Measurements from ENCODE around the gene IRAK4. TPM values are rescaled to one million over a fixed set of nuclear protein-coding genes. Genes with fewer than 3 reads are reported as not detected.

Gene IRAK4
- total and polyA plus RNA-seq, 2 experiments from 2014 or later: 5.1 to 15.9 TPM

DNA sequence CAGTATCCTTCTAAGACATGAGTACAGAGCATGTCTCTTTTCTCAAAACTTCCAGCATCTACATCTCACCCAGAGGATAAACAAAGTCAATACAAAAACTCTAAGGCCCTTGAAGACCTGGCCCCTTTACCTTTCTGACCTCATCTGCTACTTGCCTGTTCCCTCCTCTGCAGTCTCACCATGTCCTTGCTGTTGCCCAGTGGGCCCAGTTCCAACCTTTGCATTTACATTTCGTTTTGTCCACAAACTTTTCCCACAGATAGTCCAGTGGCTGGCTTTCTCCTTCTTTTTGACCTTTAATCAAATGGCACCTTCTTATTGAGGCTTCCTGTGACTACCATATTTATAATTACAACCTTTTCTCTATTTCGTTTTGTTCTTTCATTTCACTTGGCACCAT is 1.6 kb downstream of the IRAK4 start:
- Histone ChIP-seq H2AFZ (no peak overlapping the region), H3K9me3 (ENCODE audit: low read depth) (no peaks in the 10 kb centered on the region), H3K27me3 (no peaks in the 10 kb centered on the region), H3K4me2 (peak overlapping the region; percentile 80), H4K20me1 (ENCODE audit: insufficient read depth, poor library complexity, severe bottlenecking) (no peaks in the 10 kb centered on the region), H3K79me2 (peaks cover 31% of the 10 kb centered on the region), H3K4me3 (no peak overlapping the region), H3K4me1 (ENCODE audit: insufficient read depth) (peaks cover 17% of the 10 kb centered on the region), H3K36me3 (replicated peaks; ENCODE audit: insufficient read depth, low read depth) (no peaks in the 10 kb centered on the region), H3K9me2 (replicated peaks; ENCODE audit: insufficient read depth) (no peaks in the 10 kb centered on the region), H3K27ac (no peak overlapping the region)
- TF ChIP-seq EZH2 (IDR thresholded peaks at IDR 0.05; ENCODE audit: borderline replicate concordance) (no peak), EZH2phosphoT487 (IDR thresholded peaks at IDR 0.05; ENCODE audit: low read depth, severe bottlenecking, unreplicated experiment) (no peak)
- TF ChIP-seq, protein P1, sequence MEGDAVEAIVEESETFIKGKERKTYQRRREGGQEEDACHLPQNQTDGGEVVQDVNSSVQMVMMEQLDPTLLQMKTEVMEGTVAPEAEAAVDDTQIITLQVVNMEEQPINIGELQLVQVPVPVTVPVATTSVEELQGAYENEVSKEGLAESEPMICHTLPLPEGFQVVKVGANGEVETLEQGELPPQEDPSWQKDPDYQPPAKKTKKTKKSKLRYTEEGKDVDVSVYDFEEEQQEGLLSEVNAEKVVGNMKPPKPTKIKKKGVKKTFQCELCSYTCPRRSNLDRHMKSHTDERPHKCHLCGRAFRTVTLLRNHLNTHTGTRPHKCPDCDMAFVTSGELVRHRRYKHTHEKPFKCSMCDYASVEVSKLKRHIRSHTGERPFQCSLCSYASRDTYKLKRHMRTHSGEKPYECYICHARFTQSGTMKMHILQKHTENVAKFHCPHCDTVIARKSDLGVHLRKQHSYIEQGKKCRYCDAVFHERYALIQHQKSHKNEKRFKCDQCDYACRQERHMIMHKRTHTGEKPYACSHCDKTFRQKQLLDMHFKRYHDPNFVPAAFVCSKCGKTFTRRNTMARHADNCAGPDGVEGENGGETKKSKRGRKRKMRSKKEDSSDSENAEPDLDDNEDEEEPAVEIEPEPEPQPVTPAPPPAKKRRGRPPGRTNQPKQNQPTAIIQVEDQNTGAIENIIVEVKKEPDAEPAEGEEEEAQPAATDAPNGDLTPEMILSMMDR (IDR thresholded peaks at IDR 0.05; ENCODE audit: poor library complexity): no peak
- DNase-seq (ENCODE audit: low spot score): no peak
- 84% methylated on average over 2 of the region's 2 CpGs for WGBS (ENCODE audit: low lambda C conversion rate, missing lambda C conversion rate)

DNA sequence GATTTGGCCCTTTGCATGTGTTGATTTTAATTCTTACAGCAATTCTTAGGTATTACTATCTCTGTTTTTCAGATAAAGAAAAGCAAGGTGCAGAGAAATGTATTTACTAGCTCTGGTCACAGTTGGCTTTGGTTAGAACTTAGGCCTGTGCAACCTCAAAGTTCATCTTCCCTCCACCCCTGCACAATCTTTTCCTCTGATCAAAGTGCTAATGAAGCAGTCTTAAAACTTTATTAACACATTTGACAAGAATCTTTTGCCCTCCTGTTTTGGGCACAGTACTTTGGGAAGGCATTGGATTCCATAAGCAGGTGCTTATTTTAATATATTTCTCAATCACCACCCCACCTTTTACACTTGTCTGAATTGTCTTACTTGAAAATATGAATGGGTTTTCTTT is 2.7 kb downstream of the IRAK4 start:
- peaks cover 17% of the 10 kb centered on the region for H3K4me1 ChIP-seq (ENCODE audit: insufficient read depth)

DNA sequence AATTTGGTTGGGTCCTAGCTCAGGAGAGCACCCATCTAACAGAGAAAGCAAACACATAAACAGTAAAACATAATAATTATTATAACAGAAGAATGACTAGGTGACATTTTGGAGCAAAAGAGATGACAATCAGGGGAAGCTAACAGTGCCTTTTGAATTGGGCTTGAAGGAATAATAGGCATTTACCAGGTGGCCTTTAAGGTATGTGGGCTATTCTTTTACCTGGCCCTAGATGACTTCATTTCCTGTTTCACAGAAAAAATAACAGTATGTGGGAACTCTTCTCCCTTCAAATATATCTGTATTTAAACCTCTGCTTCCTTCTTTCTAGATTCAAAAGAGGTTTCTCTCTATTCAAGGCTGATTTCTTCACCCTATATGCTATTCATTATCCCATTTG is 3.8 kb downstream of the IRAK4 start:
- H3K27ac ChIP-seq: no peak overlapping the region
- H3K4me1 ChIP-seq (ENCODE audit: insufficient read depth): peaks cover 15% of the 10 kb centered on the region
- H3K4me2 ChIP-seq: no peak overlapping the region
- TF ChIP-seq, protein P1 (IDR thresholded peaks at IDR 0.05; ENCODE audit: poor library complexity): no peak
- TF ChIP-seq EZH2 (IDR thresholded peaks at IDR 0.05; ENCODE audit: borderline replicate concordance): no peak
- TF ChIP-seq EZH2phosphoT487 (IDR thresholded peaks at IDR 0.05; ENCODE audit: low read depth, severe bottlenecking, unreplicated experiment): no peak
- DNase-seq (ENCODE audit: low spot score): no peak
- peaks cover 18% of the 10 kb centered on the region for H3K79me2 ChIP-seq
- no peaks in the 10 kb centered on the region for H3K36me3 ChIP-seq (replicated peaks; ENCODE audit: insufficient read depth, low read depth)
- H2AFZ ChIP-seq: no peak overlapping the region
- H3K27me3 ChIP-seq: no peaks in the 10 kb centered on the region
- no peaks in the 10 kb centered on the region for H3K9me2 ChIP-seq (replicated peaks; ENCODE audit: insufficient read depth)
- no peak overlapping the region for H3K4me3 ChIP-seq
- H3K9me3 ChIP-seq (ENCODE audit: low read depth): no peaks in the 10 kb centered on the region
- no peaks in the 10 kb centered on the region for H4K20me1 ChIP-seq (ENCODE audit: insufficient read depth, poor library complexity, severe bottlenecking)

More for the DNA sequence above, 2.7 kb downstream of the IRAK4 start:
- Histone ChIP-seq H4K20me1 (ENCODE audit: insufficient read depth, poor library complexity, severe bottlenecking) (no peaks in the 10 kb centered on the region), H3K27ac (no peak overlapping the region), H3K4me3 (no peak overlapping the region), H3K9me3 (ENCODE audit: low read depth) (no peaks in the 10 kb centered on the region), H3K36me3 (replicated peaks; ENCODE audit: insufficient read depth, low read depth) (no peaks in the 10 kb centered on the region), H3K79me2 (peaks cover 28% of the 10 kb centered on the region), H3K27me3 (no peaks in the 10 kb centered on the region), H2AFZ (no peak overlapping the region), H3K4me2 (peak overlapping the region; percentile 80), H3K9me2 (replicated peaks; ENCODE audit: insufficient read depth) (no peaks in the 10 kb centered on the region)
- no peak for TF ChIP-seq EZH2phosphoT487 (IDR thresholded peaks at IDR 0.05; ENCODE audit: low read depth, severe bottlenecking, unreplicated experiment)
- TF ChIP-seq, protein P1 (IDR thresholded peaks at IDR 0.05; ENCODE audit: poor library complexity): no peak
- TF ChIP-seq EZH2 (IDR thresholded peaks at IDR 0.05; ENCODE audit: borderline replicate concordance): no peak
- DNase-seq (ENCODE audit: low spot score): no peak

DNA sequence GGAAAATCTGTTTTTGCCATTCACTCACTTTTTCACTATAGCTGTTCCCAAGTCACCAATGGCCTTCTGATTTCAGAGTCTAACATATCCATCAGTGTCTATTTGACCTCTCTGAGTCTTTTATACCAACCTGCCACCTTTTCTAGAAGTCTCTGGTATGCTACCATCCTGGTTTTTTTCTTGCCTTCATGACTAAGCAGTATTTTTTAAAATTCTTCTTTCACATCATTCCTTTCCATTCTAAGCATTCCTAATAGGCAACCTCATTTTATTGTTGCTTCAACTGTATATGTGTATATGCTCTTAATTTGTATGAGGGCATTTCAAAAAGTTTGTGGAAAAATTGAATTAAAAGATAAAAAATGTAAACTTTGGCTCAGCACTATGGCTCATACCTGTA is 5.0 kb downstream of the IRAK4 start:
- H2AFZ ChIP-seq: no peak overlapping the region
- H3K4me3 ChIP-seq: no peak overlapping the region
- H3K27ac ChIP-seq: no peak overlapping the region

More for the DNA sequence above, 5.0 kb downstream of the IRAK4 start:
- H3K4me2 ChIP-seq: no peak overlapping the region
- H4K20me1 ChIP-seq (ENCODE audit: insufficient read depth, poor library complexity, severe bottlenecking): no peaks in the 10 kb centered on the region
- no peak for TF ChIP-seq EZH2phosphoT487 (IDR thresholded peaks at IDR 0.05; ENCODE audit: low read depth, severe bottlenecking, unreplicated experiment)
- TF ChIP-seq EZH2 (IDR thresholded peaks at IDR 0.05; ENCODE audit: borderline replicate concordance): no peak
- TF ChIP-seq, protein P1 (IDR thresholded peaks at IDR 0.05; ENCODE audit: poor library complexity): no peak
- H3K79me2 ChIP-seq: peaks cover 13% of the 10 kb centered on the region
- H3K9me2 ChIP-seq (replicated peaks; ENCODE audit: insufficient read depth): no peaks in the 10 kb centered on the region
- no peaks in the 10 kb centered on the region for H3K27me3 ChIP-seq
- no peaks in the 10 kb centered on the region for H3K36me3 ChIP-seq (replicated peaks; ENCODE audit: insufficient read depth, low read depth)
- no peaks in the 10 kb centered on the region for H3K9me3 ChIP-seq (ENCODE audit: low read depth)
- DNase-seq (ENCODE audit: low spot score): no peak
- H3K4me1 ChIP-seq (ENCODE audit: insufficient read depth): peaks cover 10% of the 10 kb centered on the region

All from hepatocyte (in vitro differentiated cells).